ENCODE data around the gene SSTR4.
"Not testable (repeated sequence)": the region's sequence is repeated elsewhere in the genome, so short reads cannot be mapped to it uniquely, and the experiment has no call there.

The SSTR4 gene

GRCh38 chr20:23034721-23035671 is at the start of gene SSTR4:
SSTR4 (plus strand) TSS chr20:23035312; CDS start chr20:23035484, 172 bp downstream.
- no peak for DNase-seq (ENCODE audit: low read depth)

- DNase-seq (ENCODE audit: low read depth): no peak
Measured at GRCh38 chr20:22986601-22987000, 48.5 kb upstream of the SSTR4 start.

- DNase-seq (ENCODE audit: low read depth): not testable (repeated sequence)
Measured at GRCh38 chr20:22991424-22991823, 43.7 kb upstream of the SSTR4 start.

GRCh38 chr20:22993823-22994222 is 41.3 kb upstream of the SSTR4 start:
- DNase-seq (ENCODE audit: low read depth): no peak

GRCh38 chr20:22995923-22996322 is 39.2 kb upstream of the SSTR4 start:
- no peak for DNase-seq (ENCODE audit: low read depth)

- DNase-seq (ENCODE audit: low read depth): no peak
Measured at GRCh38 chr20:22998476-22998875, 36.6 kb upstream of the SSTR4 start.

- no peak for DNase-seq (ENCODE audit: low read depth)
Measured at GRCh38 chr20:22999756-23000155, 35.4 kb upstream of the SSTR4 start.

- no peak for DNase-seq (ENCODE audit: low read depth)
Measured at GRCh38 chr20:23000232-23000947, 34.7 kb upstream of the SSTR4 start.

GRCh38 chr20:23002276-23002675 is 32.8 kb upstream of the SSTR4 start:
- no peak for DNase-seq (ENCODE audit: low read depth)

GRCh38 chr20:23003077-23003635 is 32.0 kb upstream of the SSTR4 start:
- DNase-seq (ENCODE audit: low read depth): no peak

GRCh38 chr20:23003881-23004460 is 31.1 kb upstream of the SSTR4 start:
- DNase-seq (ENCODE audit: low read depth): no peak

- DNase-seq (ENCODE audit: low read depth): no peak
Measured at GRCh38 chr20:23005776-23006175, 29.3 kb upstream of the SSTR4 start.

- DNase-seq (ENCODE audit: low read depth): no peak
Measured at GRCh38 chr20:23007462-23007861, 27.6 kb upstream of the SSTR4 start.

- no peak for DNase-seq (ENCODE audit: low read depth)
Measured at GRCh38 chr20:23007886-23008655, 27.0 kb upstream of the SSTR4 start.

- DNase-seq (ENCODE audit: low read depth): no peak
Measured at GRCh38 chr20:23008667-23009066, 26.4 kb upstream of the SSTR4 start.

- no peak for DNase-seq (ENCODE audit: low read depth)
Measured at GRCh38 chr20:23009636-23010035, 25.5 kb upstream of the SSTR4 start.

GRCh38 chr20:23010096-23010495 is 25.0 kb upstream of the SSTR4 start:
- DNase-seq (ENCODE audit: low read depth): no peak

- no peak for DNase-seq (ENCODE audit: low read depth)
Measured at GRCh38 chr20:23011008-23011721, 23.9 kb upstream of the SSTR4 start.

GRCh38 chr20:23013429-23013828 is 21.7 kb upstream of the SSTR4 start:
- no peak for DNase-seq (ENCODE audit: low read depth)

- DNase-seq (ENCODE audit: low read depth): no peak
Measured at GRCh38 chr20:23017516-23017915, 17.6 kb upstream of the SSTR4 start.

- no peak for DNase-seq (ENCODE audit: low read depth)
Measured at GRCh38 chr20:23018432-23018831, 16.7 kb upstream of the SSTR4 start.
